CD4-positive, alpha-beta T cell treated with Interferon alpha-2 for 1 hour (primary cell): ENCODE measurements around the gene SLX9.

Source experiments
- DNase-seq, 2 donors: peaks; one replicate each; pipeline ENCODE4 v3.0.0-alpha.2; 2020 to 2022

SLX9 gene

GRCh38 chr21:44931137-44931500 is 8.7 kb upstream of the SLX9 start:
- peak; percentile 41 to 68 for DNase-seq

- no peak for DNase-seq
Observed at GRCh38 chr21:44931501-44932407, 8.1 kb upstream of the SLX9 start.

- peak; percentile 64 to 75 for DNase-seq
Observed at GRCh38 chr21:44932408-44933181, 7.2 kb upstream of the SLX9 start.

- no peak for DNase-seq
Observed at GRCh38 chr21:44933199-44933917, 6.5 kb upstream of the SLX9 start.

GRCh38 chr21:44933918-44934260 is 5.9 kb upstream of the SLX9 start:
- DNase-seq: no peak

GRCh38 chr21:44934276-44934675 is 5.6 kb upstream of the SLX9 start:
- no peak for DNase-seq

GRCh38 chr21:44934797-44935532 is 4.9 kb upstream of the SLX9 start:
- DNase-seq: no peak

- no peak for DNase-seq
Observed at GRCh38 chr21:44935533-44935927, 4.3 kb upstream of the SLX9 start.

GRCh38 chr21:44938772-44939531 is 877 bp upstream of the SLX9 start:
- DNase-seq: no peak

GRCh38 chr21:44940116-44940631 is 345 bp downstream of the SLX9 start:
- DNase-seq: no peak

GRCh38 chr21:44941567-44941966 is 1.7 kb downstream of the SLX9 start:
- no peak for DNase-seq

GRCh38 chr21:44942566-44942965 is 2.7 kb downstream of the SLX9 start:
- no peak for DNase-seq

GRCh38 chr21:44943005-44943685 is 3.3 kb downstream of the SLX9 start:
- DNase-seq: no peak

GRCh38 chr21:44943686-44944550 is 4.1 kb downstream of the SLX9 start:
- DNase-seq: no peak

GRCh38 chr21:44944596-44944995 is 4.8 kb downstream of the SLX9 start:
- DNase-seq: no peak

- DNase-seq: no peak
Observed at GRCh38 chr21:44946254-44947041, 6.6 kb downstream of the SLX9 start.

GRCh38 chr21:44947111-44947929 is 7.5 kb downstream of the SLX9 start:
- no peak for DNase-seq

GRCh38 chr21:44947930-44948331 is 8.1 kb downstream of the SLX9 start:
- DNase-seq: no peak
